Coronary artery (tissue), 2 donors: Measurements from ENCODE around the gene NR5A1.

Experiments
- DNase-seq: peaks from one replicate; pipeline ENCODE4 v3.0.0-alpha.2; 2017; ENCODE audit warnings: low spot score
- H3K27ac ChIP-seq, 2 donors: fragments of 200-600 bp; sonication (generic); one replicate each; pipeline ENCODE4 v1.5.1; 2016 to 2019
- H3K4me3 ChIP-seq: fragments of 200-600 bp; sonication (generic); 2 replicates; pipeline ENCODE4 v1.5.1; 2016; ENCODE audit warnings: mild to moderate bottlenecking, moderate library complexity
- CTCF ChIP-seq: fragments of 200-600 bp; sonication (generic); IDR thresholded peaks from one replicate; pipeline ENCODE4 v1.5.1; 2019; ENCODE audit warnings: antibody characterized with exemption

NR5A1 gene

GRCh38 chr9:124454791-124455443 is 52.3 kb downstream of the NR5A1 start:
- Histone ChIP-seq H3K4me3 (no peak overlapping the region), H3K27ac (no peak overlapping the region)
- no peak for TF ChIP-seq CTCF
- DNase-seq: no peak

- no peak for TF ChIP-seq CTCF
- no peak overlapping the region for H3K27ac ChIP-seq
- H3K4me3 ChIP-seq: no peak overlapping the region
- DNase-seq: no peak
Observed at GRCh38 chr9:124454296-124454695, 52.9 kb downstream of the NR5A1 start.

- TF ChIP-seq CTCF: no peak
- Histone ChIP-seq H3K4me3 (peak overlapping the region; percentile 28), H3K27ac (no peak overlapping the region)
- no peak for DNase-seq
Observed at GRCh38 chr9:124453586-124454191, 53.5 kb downstream of the NR5A1 start.

- peak overlapping the region; percentile 28 for H3K4me3 ChIP-seq
- H3K27ac ChIP-seq: no peak overlapping the region
- TF ChIP-seq CTCF: no peak
- no peak for DNase-seq
Observed at GRCh38 chr9:124452841-124453585, 54.2 kb downstream of the NR5A1 start.

GRCh38 chr9:124452326-124452725 is 54.9 kb downstream of the NR5A1 start:
- H3K4me3 ChIP-seq: no peak overlapping the region
- no peak for DNase-seq
- H3K27ac ChIP-seq: no peak overlapping the region
- TF ChIP-seq CTCF: no peak

- no peak overlapping the region for H3K4me3 ChIP-seq
- H3K27ac ChIP-seq: no peak overlapping the region
- DNase-seq: no peak
- no peak for TF ChIP-seq CTCF
Observed at GRCh38 chr9:124450931-124451661, 56.1 kb downstream of the NR5A1 start.
